Mesenteric fat pad (tissue), 1 donor: ENCODE results near the gene PNPLA1. TPM values are rescaled to one million over a fixed set of nuclear protein-coding genes. Genes with fewer than 3 reads are reported as not detected.

Source experiments
- DNase-seq: peaks from one replicate; pipeline ENCODE4 v3.0.0-alpha.2; 2020; ENCODE audit warnings: low spot score
- total RNA-seq: library from RNA; stranded (reverse); fragmentation: NEBNext Ultra II Directional; extraction: Animal tissue kit (Norgen Biotek cat#: 25700); gene quantifications from one replicate; pipeline ENCODE4 v1.2.1, GENCODE V29; 2021
- donor health status: DM: yes; HTN: yes; CAD: no.

PNPLA1 gene
- total RNA-seq, 1 donor from 2014 or later = 0.32 TPM

- DNase-seq = no peak
Measured at GRCh38 chr6:36284359-36284758, 14.5 kb downstream of the PNPLA1 start.

- no peak for DNase-seq
Measured at GRCh38 chr6:36285187-36285671, 15.4 kb downstream of the PNPLA1 start.

- no peak for DNase-seq
Measured at GRCh38 chr6:36285797-36286196, 15.9 kb downstream of the PNPLA1 start.

- DNase-seq = no peak
Measured at GRCh38 chr6:36286858-36287257, 17.0 kb downstream of the PNPLA1 start.

GRCh38 chr6:36289281-36289878, 19.5 kb downstream of the PNPLA1 start:
- no peak for DNase-seq

- DNase-seq = no peak
Measured at GRCh38 chr6:36290668-36291620, 21.1 kb downstream of the PNPLA1 start.

GRCh38 chr6:36292170-36292569, 22.3 kb downstream of the PNPLA1 start:
- DNase-seq = no peak

GRCh38 chr6:36296240-36296639, 26.4 kb downstream of the PNPLA1 start:
- DNase-seq = no peak

- no peak for DNase-seq
Measured at GRCh38 chr6:36297051-36297450, 27.2 kb downstream of the PNPLA1 start.

- no peak for DNase-seq
Measured at GRCh38 chr6:36297511-36297910, 27.7 kb downstream of the PNPLA1 start.

- DNase-seq = no peak
Measured at GRCh38 chr6:36298027-36298426, 28.2 kb downstream of the PNPLA1 start.

- DNase-seq = no peak
Measured at GRCh38 chr6:36301085-36301658, 31.3 kb downstream of the PNPLA1 start.

- no peak for DNase-seq
Measured at GRCh38 chr6:36301781-36302180, 31.9 kb downstream of the PNPLA1 start.

- DNase-seq = no peak
Measured at GRCh38 chr6:36302227-36302976, 32.5 kb downstream of the PNPLA1 start.

- no peak for DNase-seq
Measured at GRCh38 chr6:36305885-36306284, 36.0 kb downstream of the PNPLA1 start.

- DNase-seq = no peak
Measured at GRCh38 chr6:36306375-36306774, 36.5 kb downstream of the PNPLA1 start.

GRCh38 chr6:36308514-36308913, 38.7 kb downstream of the PNPLA1 start:
- DNase-seq = no peak

GRCh38 chr6:36309203-36309602, 39.3 kb downstream of the PNPLA1 start:
- DNase-seq = no peak

- no peak for DNase-seq
Measured at GRCh38 chr6:36309900-36310299, 40.0 kb downstream of the PNPLA1 start.

- no peak for DNase-seq
Measured at GRCh38 chr6:36312854-36313648, 43.2 kb downstream of the PNPLA1 start.

GRCh38 chr6:36313649-36313936, 43.7 kb downstream of the PNPLA1 start:
- DNase-seq = no peak
